Sigmoid colon (tissue), 4 donors: ENCODE results near the gene CFAP46.

ENCODE experiments used
- CTCF ChIP-seq, 4 experiments: fragments of 450-650 bp in 3 of 4; fragments of 200-600 bp in 1 of 4; IDR thresholded peaks; one replicate each; pipeline ENCODE4 v1.5.1; 2016 to 2019; ENCODE audit warnings: antibody characterized with exemption in 4 of 4, mild to moderate bottlenecking in 3 of 4, moderate library complexity in 2 of 4
- EP300 ChIP-seq, 4 donors: sonication (generic); formaldehyde crosslinking; IDR thresholded peaks; one replicate each; pipeline ENCODE4 v1.6.1; 2017; ENCODE audit warnings: antibody characterized with exemption in 4 of 4
- POLR2A ChIP-seq, 2 donors: fragments of 450-650 bp; IDR thresholded peaks; one replicate each; pipeline ENCODE4 v1.6.1; 2016; ENCODE audit warnings: antibody characterized with exemption in 2 of 2, mild to moderate bottlenecking in 2 of 2, moderate library complexity in 2 of 2
- POLR2AphosphoS5 ChIP-seq, 4 donors: sonication (generic); formaldehyde crosslinking; IDR thresholded peaks; one replicate each; pipeline ENCODE4 v1.6.1; 2017; ENCODE audit warnings: antibody characterized with exemption in 4 of 4

- TF ChIP-seq CTCF (IDR thresholded peaks at IDR 0.05) (no peak), POLR2A (IDR thresholded peaks at IDR 0.05) (no peak), POLR2AphosphoS5 (IDR thresholded peaks at IDR 0.05) (no peak), EP300 (IDR thresholded peaks at IDR 0.05) (no peak)
Observed at GRCh38 chr10:132798403-132798802, 144.0 kb downstream of the CFAP46 start.
